ENCODE measurements around the gene NXPH3.

DNA sequence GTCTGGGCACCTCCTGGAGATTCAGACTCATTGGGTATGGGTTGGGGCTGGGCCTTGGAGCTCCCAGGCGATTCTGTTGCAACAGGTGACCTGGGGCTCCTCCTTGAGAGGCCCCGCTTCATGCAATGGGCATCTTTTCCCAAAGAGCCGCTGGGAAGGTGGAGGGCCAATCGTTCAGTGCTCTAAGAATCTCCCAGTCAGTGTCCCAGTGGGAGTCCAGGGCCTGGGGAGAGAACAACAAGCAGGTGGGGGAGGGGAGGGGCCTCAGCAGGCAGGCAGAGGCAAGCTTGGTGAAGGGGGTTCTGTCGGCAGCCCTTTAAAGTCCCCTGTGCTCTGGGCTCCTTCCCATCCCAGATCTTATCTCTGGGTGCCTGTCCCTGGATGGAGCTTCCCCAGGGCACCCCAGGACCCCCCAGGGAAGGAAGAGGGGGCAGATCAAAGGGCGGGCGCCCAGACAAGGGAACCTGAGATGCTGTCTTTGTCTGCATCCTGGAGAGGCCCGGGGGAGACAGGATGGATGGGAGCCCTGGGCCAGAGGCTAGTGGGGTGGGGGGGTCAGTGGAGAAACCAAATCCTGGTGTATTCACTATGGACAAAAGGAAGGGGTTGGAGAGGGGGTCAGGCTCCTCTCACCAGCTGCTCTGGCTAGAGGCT lies 30.5 kb upstream of the NXPH3 start:
- TF ChIP-seq, protein P1, sequence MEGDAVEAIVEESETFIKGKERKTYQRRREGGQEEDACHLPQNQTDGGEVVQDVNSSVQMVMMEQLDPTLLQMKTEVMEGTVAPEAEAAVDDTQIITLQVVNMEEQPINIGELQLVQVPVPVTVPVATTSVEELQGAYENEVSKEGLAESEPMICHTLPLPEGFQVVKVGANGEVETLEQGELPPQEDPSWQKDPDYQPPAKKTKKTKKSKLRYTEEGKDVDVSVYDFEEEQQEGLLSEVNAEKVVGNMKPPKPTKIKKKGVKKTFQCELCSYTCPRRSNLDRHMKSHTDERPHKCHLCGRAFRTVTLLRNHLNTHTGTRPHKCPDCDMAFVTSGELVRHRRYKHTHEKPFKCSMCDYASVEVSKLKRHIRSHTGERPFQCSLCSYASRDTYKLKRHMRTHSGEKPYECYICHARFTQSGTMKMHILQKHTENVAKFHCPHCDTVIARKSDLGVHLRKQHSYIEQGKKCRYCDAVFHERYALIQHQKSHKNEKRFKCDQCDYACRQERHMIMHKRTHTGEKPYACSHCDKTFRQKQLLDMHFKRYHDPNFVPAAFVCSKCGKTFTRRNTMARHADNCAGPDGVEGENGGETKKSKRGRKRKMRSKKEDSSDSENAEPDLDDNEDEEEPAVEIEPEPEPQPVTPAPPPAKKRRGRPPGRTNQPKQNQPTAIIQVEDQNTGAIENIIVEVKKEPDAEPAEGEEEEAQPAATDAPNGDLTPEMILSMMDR (IDR thresholded peaks at IDR 0.05; ENCODE audit: insufficient read depth, low read length), result no peak
- TF ChIP-seq, protein P2, sequence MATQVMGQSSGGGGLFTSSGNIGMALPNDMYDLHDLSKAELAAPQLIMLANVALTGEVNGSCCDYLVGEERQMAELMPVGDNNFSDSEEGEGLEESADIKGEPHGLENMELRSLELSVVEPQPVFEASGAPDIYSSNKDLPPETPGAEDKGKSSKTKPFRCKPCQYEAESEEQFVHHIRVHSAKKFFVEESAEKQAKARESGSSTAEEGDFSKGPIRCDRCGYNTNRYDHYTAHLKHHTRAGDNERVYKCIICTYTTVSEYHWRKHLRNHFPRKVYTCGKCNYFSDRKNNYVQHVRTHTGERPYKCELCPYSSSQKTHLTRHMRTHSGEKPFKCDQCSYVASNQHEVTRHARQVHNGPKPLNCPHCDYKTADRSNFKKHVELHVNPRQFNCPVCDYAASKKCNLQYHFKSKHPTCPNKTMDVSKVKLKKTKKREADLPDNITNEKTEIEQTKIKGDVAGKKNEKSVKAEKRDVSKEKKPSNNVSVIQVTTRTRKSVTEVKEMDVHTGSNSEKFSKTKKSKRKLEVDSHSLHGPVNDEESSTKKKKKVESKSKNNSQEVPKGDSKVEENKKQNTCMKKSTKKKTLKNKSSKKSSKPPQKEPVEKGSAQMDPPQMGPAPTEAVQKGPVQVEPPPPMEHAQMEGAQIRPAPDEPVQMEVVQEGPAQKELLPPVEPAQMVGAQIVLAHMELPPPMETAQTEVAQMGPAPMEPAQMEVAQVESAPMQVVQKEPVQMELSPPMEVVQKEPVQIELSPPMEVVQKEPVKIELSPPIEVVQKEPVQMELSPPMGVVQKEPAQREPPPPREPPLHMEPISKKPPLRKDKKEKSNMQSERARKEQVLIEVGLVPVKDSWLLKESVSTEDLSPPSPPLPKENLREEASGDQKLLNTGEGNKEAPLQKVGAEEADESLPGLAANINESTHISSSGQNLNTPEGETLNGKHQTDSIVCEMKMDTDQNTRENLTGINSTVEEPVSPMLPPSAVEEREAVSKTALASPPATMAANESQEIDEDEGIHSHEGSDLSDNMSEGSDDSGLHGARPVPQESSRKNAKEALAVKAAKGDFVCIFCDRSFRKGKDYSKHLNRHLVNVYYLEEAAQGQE (IDR thresholded peaks at IDR 0.05; ENCODE audit: insufficient replicate concordance, low read depth), result no peak
- no peak for TF ChIP-seq POLR2AphosphoS5 (IDR thresholded peaks at IDR 0.05; ENCODE audit: low read depth)
- no peak for TF ChIP-seq GABPA (IDR thresholded peaks at IDR 0.05; ENCODE audit: low read depth)

Data from HL-60 (cell line).